NCI-H146 (cell line): Measurements from ENCODE around the gene XIRP2.
"Not testable (repeated sequence)": the region's sequence is repeated elsewhere in the genome, so short reads cannot be mapped to it uniquely, and the experiment has no call there.

Source experiments
- DNase-seq: peaks from one replicate; lab custom pipeline; 2025; lab: John Stamatoyannopoulos, UW

XIRP2 gene

GRCh38 chr2:167196461-167197252 is 308.4 kb downstream of the XIRP2 start:
- no peak for DNase-seq

- DNase-seq = no peak
Measured at GRCh38 chr2:167198009-167198408, 309.7 kb downstream of the XIRP2 start.

GRCh38 chr2:167198576-167198975 is 310.3 kb downstream of the XIRP2 start:
- no peak for DNase-seq

GRCh38 chr2:167200019-167200418 is 311.7 kb downstream of the XIRP2 start:
- DNase-seq = no peak

GRCh38 chr2:167209784-167210183 is 321.5 kb downstream of the XIRP2 start:
- no peak for DNase-seq

GRCh38 chr2:167212014-167212648 is 323.9 kb downstream of the XIRP2 start:
- no peak for DNase-seq

GRCh38 chr2:167215595-167215994 is 327.3 kb downstream of the XIRP2 start:
- DNase-seq = no peak

- DNase-seq = no peak
Measured at GRCh38 chr2:167237478-167237877, 349.2 kb downstream of the XIRP2 start.

GRCh38 chr2:167240671-167241070 is 352.4 kb downstream of the XIRP2 start:
- DNase-seq = no peak

GRCh38 chr2:167249197-167249596 is 360.9 kb downstream of the XIRP2 start:
- DNase-seq = no peak

GRCh38 chr2:167253025-167253424 is 364.7 kb downstream of the XIRP2 start:
- DNase-seq = no peak

- DNase-seq = no peak
Measured at GRCh38 chr2:167254721-167255120, 366.4 kb downstream of the XIRP2 start.

GRCh38 chr2:167258712-167259111 is 370.4 kb downstream of the XIRP2 start:
- DNase-seq = no peak

GRCh38 chr2:167264380-167264779 is 376.1 kb downstream of the XIRP2 start:
- no peak for DNase-seq

GRCh38 chr2:167265004-167265403 is 376.7 kb downstream of the XIRP2 start:
- no peak for DNase-seq

- DNase-seq = no peak
Measured at GRCh38 chr2:167265722-167266121, 377.4 kb downstream of the XIRP2 start.

- DNase-seq = not testable (repeated sequence)
Measured at GRCh38 chr2:167268245-167268644, 380.0 kb downstream of the XIRP2 start.

GRCh38 chr2:167271932-167272331 is 383.7 kb downstream of the XIRP2 start:
- no peak for DNase-seq

- no peak for DNase-seq
Measured at GRCh38 chr2:167275046-167275445, 386.8 kb downstream of the XIRP2 start.

- DNase-seq = no peak
Measured at GRCh38 chr2:167279810-167280209, 391.5 kb downstream of the XIRP2 start.

GRCh38 chr2:167287212-167287611 is 398.9 kb downstream of the XIRP2 start:
- DNase-seq = no peak

GRCh38 chr2:167289651-167290410 is 401.6 kb downstream of the XIRP2 start:
- no peak for DNase-seq
